H1 (cell line): ENCODE data around the gene USP1. TPM values are rescaled to one million over a fixed set of nuclear protein-coding genes. Genes with fewer than 3 reads are reported as not detected.
A peak's percentile ranks its signal among the peaks of the same experiment; 100 is the strongest.

Experiments
- BACH1 ChIP-seq: IDR thresholded peaks from 2 replicates; pipeline ENCODE4 v1.6.1; 2012; ENCODE audit warnings: low read length, improper control_type of control experiment
- CHD7 ChIP-seq: fragments of 300-600 bp; sonication (generic); IDR thresholded peaks from 2 replicates; pipeline ENCODE4 v1.7.1; 2012; ENCODE audit warnings: low read length, moderate library complexity, mild to moderate bottlenecking, inconsistent platforms; ENCODE audit not compliant: insufficient replicate concordance
- CREB1 ChIP-seq: IDR thresholded peaks from 2 replicates; pipeline ENCODE4 v1.6.1; 2012; ENCODE audit warnings: inconsistent platforms
- E2F6 ChIP-seq: IDR thresholded peaks from 2 replicates; pipeline ENCODE4 v1.6.1; 2012; ENCODE audit warnings: inconsistent platforms
- GABPA ChIP-seq: IDR thresholded peaks from 2 replicates; pipeline ENCODE4 v1.6.1; 2011; ENCODE audit warnings: mild to moderate bottlenecking, low read length, moderate library complexity, borderline replicate concordance; ENCODE audit not compliant: insufficient read depth
- JUND ChIP-seq: IDR thresholded peaks from 2 replicates; pipeline ENCODE4 v1.6.1; 2011; ENCODE audit warnings: mild to moderate bottlenecking, improper control_type of control experiment, low read length
- MAX ChIP-seq: IDR thresholded peaks from 2 replicates; pipeline ENCODE4 v1.6.1; 2012; ENCODE audit warnings: inconsistent platforms
- SIX5 ChIP-seq: IDR thresholded peaks from 2 replicates; pipeline ENCODE4 v1.6.1; 2011; ENCODE audit warnings: mild to moderate bottlenecking, low read depth, low read length
- SRF ChIP-seq: IDR thresholded peaks from 2 replicates; pipeline ENCODE4 v1.6.1; 2011; ENCODE audit warnings: mild to moderate bottlenecking, low read depth, low read length, moderate library complexity
- TAF7 ChIP-seq: optimal IDR thresholded peaks from 2 replicates; pipeline ENCODE3; 2011; ENCODE audit warnings: low read depth, mild to moderate bottlenecking, inconsistent platforms, low read length, moderate library complexity, borderline replicate concordance
- TEAD4 ChIP-seq: IDR thresholded peaks from 2 replicates; pipeline ENCODE4 v1.6.1; 2012; ENCODE audit warnings: low read depth, low read length, inconsistent platforms, mixed read lengths
- polyA plus RNA-seq, 7 experiments: library from polyadenylated mRNA; depleted of rRNA in 3 of 7; stranded (reverse) in 5 of 7; unstranded in 2 of 7; fragments of >200 nt in 5 of 7; fragments of 200-250 nt in 2 of 7; gene quantifications; 1 replicate in 5 of 7; 2 replicates in 1 of 7; 4 replicates in 1 of 7; pipeline versions ENCODE4 v1.2.1 to v1.2.3, GENCODE V29; 2011 to 2013; ENCODE audit warnings: missing spikeins in 2 of 7, mixed read lengths in 2 of 7
- total RNA-seq: library from RNA; stranded (reverse); fragmentation: NEBNext Ultra II Directional; extraction: Animal tissue kit (Norgen Biotek cat#: 25700); gene quantifications from 2 replicates; pipeline ENCODE4 v1.2.1, GENCODE V29; 2021

The USP1 gene
- total and polyA plus RNA-seq, 2 of the 8 experiments (the other 6 are each of a cell fraction or from before 2014, with no cell fraction given) = 9.1 to 49.6 TPM

- TF ChIP-seq CHD7 = no peak
- no peak for TF ChIP-seq SRF
- no peak for TF ChIP-seq BACH1
- TF ChIP-seq TEAD4 = no peak
- no peak for TF ChIP-seq CREB1
- no peak for TF ChIP-seq GABPA
- TF ChIP-seq MAX = no peak; the same call in 1 of the 2 replicates
- TF ChIP-seq JUND = no peak
- no peak for TF ChIP-seq SIX5
- no peak for TF ChIP-seq TAF7
- TF ChIP-seq E2F6 = peak; percentile 18
Observed at GRCh38 chr1:62437273-62437940, 558 bp downstream of the USP1 start (continued).
